Amniotic epithelial cell (primary cell): ENCODE measurements around the gene MBD1.
"Not testable (repeated sequence)": the region's sequence is repeated elsewhere in the genome, so short reads cannot be mapped to it uniquely, and the experiment has no call there.

Source experiments
- DNase-seq: peaks from one replicate; pipeline ENCODE4 v3.0.0-alpha.2; 2010; ENCODE audit warnings: low read depth

The MBD1 gene

DNA sequence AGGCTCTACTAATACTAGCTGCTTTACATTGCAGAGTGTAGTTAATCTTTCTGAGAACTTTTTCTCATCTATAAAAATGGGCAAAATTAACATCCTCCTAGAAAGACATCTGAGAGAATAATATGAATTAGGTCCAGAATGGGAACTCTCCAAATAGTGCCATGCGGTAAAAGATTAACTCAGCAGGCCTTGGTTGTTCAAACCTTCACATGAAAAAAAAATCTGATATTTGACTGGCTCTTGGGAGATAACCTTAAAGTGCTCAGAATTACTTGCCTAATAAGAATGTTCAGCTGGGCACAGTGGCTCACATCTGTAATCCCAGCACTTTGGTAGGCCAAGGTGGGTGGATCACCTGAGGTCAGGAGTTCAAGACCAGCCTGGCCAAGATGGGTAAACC is 11.7 kb upstream of the MBD1 start:
- no peak for DNase-seq

DNA sequence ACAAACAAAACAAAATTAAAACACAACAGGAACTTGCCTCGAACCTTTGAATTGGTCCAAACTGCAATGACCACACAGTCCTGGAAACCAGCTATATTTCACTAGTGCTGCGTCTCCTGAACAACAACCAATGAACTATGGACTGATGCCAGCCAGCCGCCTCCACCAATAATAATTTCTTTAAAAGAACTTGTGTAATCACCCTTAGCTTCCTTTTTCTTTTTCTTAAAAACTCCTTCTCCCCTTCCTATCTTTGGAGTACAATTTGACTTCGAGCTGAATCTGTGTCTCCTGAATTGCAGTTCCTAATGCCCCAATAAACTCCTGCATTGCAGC is 7.8 kb upstream of the MBD1 start:
- DNase-seq, result no peak

DNA sequence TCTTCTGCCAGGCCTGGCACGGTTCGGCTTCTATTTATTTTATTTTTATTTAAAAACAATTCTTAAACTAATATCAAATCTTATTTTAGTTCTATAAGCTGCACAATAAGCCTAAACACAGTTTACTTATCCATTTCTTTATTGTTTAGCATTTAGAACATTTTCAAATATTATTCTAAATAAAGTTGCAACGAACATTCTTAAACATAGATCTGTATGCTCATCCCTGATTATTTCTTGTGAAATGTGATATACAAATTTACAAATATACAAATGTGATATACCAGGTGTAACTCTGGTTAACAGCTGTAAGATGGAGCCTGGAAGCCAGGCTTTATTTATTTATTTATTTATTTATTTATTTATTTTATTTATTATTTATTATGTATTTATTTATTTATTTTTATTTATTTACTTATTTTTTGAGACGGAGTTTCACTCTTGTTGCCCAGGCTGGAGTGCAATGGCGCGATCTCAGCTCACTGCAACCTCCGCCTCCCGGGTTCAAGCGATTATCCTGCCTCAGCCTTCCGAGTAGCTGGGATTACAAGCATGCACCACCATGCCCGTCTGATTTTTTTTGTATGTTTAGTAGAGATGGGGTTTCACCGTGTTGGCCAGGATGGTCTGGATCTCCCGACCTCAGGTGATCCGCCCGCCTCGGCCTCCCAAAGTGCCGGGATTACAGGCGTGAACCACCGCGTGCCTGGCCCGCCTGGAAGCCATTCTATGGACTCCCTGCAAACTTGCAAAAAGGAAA is 7.2 kb upstream of the MBD1 start:
- DNase-seq, result not testable (repeated sequence)

DNA sequence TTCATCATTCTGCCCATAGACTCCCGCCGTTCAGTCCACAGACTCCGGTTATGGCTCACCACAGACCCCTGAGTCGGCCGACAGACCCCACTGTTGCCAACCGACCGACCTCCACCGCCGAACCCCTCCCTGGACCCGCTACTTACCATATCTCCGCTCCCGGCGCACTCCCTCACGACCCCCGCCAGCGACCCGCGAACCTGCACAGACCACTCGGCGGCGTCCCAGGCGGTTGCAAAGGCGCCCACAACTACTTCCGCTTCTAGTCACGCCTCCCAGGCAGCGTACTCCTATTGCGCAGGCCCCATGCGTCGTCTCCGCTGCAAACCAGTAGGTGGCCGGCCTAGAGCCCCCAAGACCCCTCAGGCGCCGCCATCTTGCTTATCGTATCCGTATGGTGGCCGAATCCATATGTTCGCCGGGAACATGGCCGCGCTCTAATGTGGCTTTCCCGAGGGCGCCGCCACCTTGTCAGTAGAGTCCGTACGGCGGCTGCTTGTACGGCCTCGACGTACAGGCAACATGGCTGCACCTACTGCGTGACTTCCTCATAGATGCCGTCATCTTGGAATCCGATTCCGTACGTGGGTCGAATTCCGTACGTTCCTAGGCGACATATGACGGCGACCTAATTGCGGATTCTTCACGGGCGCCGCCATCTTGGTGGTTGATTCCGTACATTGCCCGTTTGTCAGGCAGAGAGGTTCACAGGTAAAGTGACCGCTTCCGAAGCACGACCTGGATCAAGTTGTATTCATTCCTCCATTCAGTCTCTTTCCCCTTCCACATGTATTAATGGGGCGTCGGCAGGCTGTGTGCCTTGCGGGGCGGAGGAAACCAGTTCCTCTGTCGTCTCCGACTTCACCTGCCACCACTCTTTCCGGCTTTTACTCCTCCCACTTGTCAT is 6.4 kb upstream of the MBD1 start, which contains the start of gene CXXC1:
CXXC1 (minus strand) TSS at position 252 of the 907 bp plus-strand sequence; CDS start at position 149, 103 bp downstream.
- DNase-seq, result peak; percentile 99

DNA sequence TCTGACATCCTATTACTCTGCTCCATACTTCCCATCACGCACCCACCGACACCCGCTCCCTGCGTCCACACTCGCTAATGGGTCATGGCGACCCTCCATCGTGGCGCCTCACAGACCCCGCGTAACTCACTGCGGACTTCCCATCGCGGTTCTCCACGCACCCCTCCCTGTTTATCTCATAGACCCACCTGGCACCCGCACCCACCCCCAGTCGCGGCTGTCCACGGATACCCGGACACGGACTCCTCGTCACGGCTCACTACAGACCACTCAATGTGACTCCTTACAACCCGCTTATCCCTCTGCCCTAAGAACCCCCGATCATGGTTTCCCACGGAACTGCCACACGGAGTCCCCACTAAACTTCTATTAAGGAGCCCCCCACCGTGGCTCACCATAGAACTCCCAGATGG is 5.7 kb upstream of the MBD1 start:
- no peak for DNase-seq

DNA sequence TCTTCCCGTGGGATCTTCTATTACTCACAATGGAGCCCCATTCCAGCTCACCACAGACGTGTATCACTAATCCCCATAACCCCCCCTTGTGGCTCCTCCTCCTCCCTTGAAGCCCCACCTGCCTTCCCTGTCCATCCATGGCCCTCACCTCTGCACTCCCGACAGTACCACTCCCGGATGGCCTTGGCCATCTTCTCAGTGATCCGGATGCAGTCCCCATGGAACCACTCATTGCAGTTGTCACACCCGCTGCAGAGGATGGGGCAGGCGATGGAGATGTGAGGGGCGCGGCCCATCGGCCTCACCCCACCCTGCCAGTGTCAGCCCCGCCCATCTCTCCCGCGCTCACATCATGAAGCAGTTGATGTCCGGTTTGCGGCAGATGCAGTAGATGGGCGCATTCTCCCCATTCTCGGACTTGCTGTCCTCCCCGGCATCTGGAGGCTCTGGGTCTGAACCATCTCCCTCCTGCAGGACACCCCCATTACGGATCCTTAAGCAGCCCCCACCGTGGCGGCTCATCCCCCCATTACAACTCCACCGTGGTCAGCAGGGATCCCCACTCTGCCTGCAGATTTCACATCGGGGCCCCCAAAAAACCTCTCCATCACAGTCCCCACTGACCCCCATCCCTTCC is 5.2 kb upstream of the MBD1 start:
- peak; percentile 57 for DNase-seq

DNA sequence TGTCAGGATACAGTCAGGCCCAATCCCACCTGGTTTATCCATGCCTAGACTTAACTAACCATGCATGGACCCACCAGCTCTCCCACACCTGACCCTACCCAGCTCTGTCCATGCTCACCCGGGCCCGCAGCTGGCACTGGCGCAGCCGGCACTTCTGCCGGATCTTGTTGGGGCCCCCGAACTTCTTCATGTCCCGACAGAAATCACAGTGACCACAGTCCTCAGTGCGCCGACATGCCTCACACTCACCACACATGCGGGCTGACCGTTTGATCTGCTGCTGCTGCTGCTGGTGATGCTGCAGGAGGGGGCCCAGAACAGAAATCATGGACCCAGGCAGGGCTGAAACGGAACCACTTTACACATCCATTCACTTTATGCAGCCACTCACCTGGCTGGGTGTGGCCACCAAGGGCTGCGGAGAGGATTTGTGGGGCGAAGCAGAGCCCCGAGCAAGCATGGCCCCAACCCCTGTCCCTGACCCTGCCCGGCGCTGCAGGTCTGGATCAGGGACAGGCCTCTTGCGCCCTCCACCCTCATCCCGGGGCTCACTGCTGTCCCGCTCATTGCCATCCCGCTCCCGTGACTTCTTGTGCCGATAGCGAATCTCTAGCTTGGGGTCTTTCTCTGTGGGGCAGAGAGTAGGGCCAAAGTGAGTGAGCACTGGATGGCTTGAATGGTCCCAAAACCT is 4.5 kb upstream of the MBD1 start:
- no peak for DNase-seq

DNA sequence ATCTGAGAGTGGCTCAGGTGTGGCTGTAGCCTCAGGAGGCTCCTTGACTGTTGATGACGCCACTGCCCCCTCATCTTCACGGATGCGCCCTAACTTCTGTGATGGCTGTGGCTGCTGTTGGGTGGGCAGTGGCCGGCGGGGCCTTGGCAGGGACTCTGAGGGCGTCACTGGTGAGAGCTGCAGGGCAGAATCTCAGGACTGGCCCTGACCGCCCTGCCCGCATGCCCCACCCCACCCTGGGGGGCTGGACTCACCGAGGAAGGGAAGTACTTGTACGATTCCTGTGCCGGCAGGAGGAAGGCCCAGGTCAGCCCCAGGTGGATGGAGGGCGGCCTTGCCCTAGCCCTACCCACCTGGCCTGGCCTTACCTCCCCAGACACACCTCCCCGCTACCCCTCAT is 3.7 kb upstream of the MBD1 start:
- no peak for DNase-seq

DNA sequence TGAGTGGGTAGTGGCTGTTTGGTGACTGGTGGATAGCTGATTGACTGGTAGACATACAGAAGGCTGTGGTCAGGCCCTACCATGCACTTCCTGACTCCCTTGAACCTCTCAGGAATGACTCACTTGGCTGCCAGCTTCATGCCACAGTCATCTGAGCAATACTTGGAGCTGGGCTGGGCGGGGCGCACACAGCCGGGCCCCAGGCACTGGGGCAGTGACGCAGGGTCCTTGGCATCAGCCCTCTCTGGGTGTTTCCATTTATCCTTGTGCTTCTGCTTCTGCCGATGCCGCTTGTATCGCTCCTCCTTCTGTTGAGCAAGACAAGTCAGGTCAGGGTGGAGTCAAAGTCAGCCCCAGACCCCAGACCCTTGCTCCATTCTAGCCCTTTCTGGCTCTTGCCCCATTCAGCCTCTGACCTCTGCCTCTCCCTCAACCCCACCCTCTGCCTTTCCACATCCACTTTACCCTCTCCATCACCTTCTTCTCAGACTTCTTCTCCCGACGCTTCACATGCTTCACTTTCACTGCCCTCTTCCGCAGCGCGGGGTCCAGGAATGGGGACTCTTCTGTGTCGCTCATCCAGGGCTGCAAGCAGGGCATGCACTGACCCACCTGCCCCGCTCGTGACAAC is 3.0 kb upstream of the MBD1 start:
- DNase-seq, result no peak

DNA sequence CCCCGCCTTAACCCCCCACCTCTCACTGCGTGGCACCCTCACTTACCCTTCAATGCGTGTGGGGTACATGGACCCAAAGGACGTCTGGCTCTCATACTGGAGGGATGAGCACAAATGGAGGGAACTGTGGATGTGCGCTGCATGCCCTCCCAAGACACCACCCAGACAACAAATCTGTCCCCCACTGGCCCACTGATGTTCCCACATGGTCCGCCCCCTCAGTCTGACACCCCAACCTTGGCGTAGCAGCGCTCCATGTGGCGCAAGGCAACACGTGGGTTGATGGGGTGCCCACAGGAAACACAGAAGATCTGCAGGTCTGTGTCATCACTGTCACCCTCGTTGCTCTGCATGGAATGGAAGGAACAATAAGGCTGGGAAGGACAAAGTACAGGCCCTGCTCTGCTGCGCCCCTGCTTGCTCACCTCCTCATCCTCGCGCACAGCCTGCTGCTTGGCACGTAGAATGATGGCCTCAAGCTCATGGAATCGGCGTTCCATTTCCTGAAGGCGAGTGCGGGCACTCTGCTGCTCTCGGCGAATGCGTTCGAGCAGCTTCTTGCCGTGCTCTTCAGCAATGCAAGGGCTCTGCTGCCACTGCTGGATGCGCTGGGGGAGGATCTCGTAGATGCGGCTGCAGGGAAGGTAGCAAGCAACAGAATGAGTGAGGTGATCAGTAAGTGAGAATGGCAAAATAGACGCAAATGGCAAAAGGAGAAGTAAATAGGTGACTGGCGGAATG is 2.3 kb upstream of the MBD1 start:
- no peak for DNase-seq

DNA sequence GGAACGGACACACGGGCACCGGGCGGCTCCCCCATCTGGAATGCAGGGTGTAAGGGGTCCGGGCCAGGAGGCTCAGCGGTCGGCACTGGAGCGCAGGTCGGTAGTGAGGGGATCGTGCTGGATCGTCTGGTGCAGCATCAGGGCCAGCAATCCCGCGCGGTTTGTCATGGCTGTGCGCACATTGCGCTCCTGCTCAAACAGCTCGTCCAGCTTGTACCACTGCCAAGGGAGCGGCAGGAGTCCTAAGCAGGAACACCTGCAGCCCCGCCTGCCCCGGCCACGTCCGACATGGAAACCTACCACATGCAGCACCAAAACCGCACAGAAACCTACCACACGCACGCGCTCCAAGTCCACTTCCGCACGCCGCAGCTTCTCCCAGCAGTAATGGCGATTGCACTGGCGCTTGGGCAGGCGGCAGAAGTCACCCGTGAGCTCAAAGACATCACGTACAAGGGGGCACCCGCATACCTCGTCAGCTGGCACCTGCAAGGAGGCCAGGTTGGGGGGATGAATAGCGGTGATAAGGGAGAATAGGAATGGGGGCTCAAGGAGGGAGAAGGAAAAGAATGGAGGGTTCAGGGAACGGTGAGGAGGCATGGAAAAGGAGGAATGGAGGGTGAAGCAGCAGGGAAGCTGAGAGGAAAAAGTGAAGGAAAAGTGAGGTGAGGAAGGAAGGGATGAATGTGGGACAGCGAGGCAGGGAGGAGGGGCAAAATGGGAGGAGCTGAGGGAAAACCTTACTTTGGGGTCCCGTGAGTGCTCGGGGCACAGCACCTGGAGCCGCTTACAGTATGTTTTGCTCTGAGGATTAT is 1.4 kb upstream of the MBD1 start:
- DNase-seq, result no peak

DNA sequence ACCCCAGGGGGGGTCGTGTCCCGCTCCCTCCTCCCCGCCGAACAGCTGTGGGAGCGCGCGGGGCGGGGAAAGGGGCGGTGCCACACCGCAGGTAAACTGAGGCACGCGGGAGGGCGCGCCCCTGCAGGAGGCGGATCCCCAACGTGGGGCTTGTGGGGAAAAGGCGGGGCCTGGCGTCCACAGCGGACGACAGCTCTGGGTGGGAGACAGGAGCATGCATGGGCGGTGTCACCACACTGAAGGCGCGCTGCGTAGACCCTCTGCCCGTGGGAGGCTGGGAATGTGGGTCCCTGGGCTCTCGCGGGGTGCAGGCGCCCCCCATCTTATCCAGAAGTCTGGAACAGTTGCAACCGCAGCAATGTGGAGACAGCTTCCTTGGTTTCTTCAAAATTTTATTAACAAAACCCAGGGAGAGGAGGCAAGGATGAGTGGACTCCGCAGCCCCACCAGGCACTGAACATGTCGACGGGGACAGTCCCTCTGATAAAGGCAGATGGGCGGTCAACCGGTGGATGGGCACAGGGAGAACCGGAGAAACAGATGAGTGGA is 723 bp upstream of the MBD1 start:
- DNase-seq, result no peak

DNA sequence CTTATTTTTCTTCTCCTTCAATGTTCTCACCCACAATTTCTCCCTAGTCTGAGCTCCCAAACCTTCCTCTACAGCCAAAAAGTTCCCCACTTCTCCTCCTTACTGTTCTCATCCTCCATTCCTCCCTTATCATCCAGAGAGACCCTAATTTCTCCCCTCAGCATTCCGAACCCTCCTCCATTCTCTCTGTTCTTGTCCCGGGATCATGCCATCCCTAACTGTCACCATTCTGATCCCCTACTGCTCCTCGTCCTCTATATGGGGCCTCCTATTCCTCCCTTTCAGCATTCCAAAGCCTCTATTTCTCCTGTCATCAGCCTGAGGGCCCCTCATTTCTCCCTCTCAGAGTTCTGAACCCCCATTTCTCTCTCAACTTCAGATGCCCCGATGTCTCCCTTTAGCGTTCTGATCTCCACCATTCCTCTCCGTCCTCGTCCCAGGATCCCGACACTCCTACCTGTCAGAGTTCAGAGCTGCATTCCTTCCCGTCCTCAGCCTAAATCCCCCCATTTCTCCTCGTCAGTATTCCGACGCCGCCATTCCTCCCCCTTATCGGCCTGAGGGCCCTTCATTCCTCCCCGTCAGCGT is 522 bp downstream of the MBD1 start:
- no peak for DNase-seq

DNA sequence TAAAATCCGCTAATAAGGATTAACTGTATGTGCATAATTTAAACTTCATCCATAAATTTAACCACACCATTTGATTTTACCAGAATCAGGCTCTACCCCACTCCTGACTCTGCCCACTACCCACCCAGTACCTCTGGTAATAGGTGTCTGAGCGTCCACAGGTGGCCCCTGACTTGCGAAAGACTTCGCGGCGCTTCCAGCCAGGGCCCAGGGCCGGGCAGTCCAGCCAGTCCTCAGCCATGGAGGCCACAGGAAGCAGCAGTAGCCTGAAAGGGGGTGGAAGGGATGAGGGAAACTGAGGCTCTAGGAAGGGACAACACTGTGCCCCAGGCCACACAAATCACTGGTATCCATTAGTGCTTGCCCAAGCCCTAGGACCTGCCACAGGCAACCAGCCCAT is 1.6 kb downstream of the MBD1 start:
- DNase-seq, result no peak

DNA sequence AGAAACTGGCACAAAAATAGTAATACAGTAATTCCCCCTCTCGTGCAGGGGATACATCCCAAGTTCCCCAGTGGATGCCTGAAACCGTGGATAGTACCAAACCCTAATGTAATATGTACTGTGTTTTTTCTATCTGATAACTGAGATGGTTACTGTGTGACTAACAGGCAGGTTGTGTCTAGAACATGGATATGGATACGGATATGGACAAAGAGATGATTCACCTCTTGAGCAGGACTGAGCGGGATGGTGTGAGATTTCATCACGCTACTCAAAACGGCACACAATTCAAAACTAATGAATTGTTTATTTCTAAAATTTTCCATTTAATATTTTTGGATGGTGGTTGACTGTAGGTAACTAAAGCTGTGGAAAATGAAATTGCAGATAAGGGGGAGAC is 3.4 kb downstream of the MBD1 start:
- peak; percentile 90 for DNase-seq

DNA sequence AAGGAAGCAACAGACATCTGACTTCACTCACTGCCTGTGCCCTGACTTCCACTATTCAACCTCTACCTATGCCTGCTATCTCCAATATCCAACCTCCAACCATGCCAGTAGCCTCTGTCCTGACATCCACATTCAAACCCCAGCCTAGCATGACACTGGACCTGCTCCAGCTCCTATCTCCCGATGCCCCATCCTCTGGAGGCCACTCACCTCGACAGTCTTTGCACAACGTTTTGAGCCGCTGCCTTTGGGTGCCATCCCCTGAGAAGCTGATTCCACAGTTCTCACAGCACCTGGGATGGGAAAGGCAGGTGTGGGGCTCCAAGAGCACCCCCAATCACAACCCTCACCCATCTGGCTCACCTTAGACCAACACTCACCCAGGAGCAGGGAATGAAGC is 4.9 kb downstream of the MBD1 start:
- no peak for DNase-seq

DNA sequence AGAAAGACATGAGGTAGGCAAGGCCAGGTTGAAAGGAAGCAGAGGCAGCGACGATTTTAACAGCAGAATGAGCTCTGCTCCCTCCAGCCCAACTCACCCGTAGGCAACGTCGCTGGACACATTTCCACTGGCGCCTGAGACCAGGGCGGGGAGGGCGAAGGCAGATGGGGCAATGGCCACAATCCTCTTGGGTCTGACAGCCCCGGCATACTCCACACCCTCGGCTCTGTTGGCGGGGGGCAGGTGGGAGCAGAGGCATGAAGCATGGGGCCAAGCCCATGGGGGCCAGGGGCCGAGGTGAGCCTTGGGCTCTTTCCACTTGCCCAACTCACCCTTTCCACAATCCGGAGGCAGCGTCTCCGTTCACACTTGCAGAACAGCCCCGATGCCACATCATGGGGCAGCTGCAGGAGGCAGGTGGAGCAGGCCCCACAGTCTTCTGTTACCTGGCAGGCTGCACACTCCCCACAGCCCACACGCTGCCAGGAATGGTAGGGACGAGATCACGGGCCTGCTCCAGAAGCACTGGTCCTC is 5.8 kb downstream of the MBD1 start:
- DNase-seq, result no peak

DNA sequence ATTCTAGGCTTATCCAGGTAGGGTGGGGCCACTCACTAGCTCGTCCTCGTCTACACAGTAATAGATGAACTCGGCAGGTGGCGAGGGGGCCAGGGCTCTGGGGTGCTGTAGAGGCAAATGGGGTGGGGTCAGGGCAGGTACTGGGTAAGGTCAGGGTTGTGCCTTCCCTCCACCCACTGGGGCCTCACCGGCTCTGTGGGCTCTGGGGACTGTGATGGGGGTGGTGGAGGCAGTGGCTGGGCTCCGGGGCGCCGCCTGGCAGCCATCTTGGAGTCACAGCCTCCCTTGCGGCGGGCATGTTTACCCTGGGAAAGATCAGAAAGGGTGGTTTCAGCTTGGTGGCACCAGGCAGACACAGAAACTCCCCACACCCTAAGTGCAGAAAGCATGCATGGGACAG is 6.4 kb downstream of the MBD1 start:
- DNase-seq, result no peak

DNA sequence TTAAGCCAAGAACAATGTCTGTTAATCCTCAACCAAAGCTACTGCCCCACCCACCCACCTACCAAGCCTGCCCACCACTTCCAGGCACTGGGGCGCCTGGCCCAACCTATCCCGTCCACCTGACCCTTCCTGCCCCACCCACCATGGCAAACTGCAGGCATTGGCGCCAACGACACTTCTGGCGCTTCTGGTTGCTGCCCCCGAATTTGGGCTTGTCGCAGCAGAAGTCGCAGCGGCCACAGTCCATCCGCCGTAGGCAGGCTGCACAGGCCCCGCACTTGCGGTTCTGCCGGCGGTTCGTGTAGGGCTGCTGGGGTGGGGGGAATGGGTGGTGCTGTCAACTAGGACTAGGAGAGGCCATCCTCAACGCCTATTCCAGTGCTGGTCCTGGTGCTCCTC is 7.3 kb downstream of the MBD1 start:
- no peak for DNase-seq
